ENCODE measurements around the gene UGT1A8.

DNA sequence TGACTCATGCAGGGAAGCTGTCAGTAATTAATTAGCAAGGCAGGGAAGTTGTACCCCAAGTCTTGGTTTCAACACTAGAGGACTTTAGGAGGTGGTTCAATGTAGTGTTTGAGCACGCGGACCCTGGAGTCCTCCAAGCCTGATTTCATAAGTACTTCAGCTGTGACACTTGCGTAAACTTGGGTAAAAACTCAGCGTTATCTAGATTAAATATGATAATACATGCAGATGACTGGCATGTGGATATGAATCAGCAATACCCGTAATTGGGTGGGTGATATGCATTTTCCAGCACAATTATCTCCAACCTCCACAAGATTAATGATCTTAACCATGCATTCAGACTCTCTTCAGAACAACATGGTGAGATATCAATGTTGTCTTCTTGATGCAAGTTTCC is 69.5 kb downstream of the UGT1A8 start:
- TF ChIP-seq, protein P1, sequence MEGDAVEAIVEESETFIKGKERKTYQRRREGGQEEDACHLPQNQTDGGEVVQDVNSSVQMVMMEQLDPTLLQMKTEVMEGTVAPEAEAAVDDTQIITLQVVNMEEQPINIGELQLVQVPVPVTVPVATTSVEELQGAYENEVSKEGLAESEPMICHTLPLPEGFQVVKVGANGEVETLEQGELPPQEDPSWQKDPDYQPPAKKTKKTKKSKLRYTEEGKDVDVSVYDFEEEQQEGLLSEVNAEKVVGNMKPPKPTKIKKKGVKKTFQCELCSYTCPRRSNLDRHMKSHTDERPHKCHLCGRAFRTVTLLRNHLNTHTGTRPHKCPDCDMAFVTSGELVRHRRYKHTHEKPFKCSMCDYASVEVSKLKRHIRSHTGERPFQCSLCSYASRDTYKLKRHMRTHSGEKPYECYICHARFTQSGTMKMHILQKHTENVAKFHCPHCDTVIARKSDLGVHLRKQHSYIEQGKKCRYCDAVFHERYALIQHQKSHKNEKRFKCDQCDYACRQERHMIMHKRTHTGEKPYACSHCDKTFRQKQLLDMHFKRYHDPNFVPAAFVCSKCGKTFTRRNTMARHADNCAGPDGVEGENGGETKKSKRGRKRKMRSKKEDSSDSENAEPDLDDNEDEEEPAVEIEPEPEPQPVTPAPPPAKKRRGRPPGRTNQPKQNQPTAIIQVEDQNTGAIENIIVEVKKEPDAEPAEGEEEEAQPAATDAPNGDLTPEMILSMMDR (conservative IDR thresholded peaks at IDR 0.05; ENCODE audit: low read length): no peak
- TF ChIP-seq EZH2phosphoT487 (IDR thresholded peaks at IDR 0.05; ENCODE audit: borderline replicate concordance, low read depth, low read length): no peak

Measured in OCI-LY7 (cell line).